Adrenal gland (tissue), 5 donors: ENCODE results near the gene TENM4.

Source experiments
- CTCF ChIP-seq, 6 experiments: fragments of 450-650 bp in 4 of 6; fragments of 200-600 bp in 2 of 6; sonication (generic) in 1 of 6; IDR thresholded peaks; 1 replicate in 5 of 6; 2 replicates in 1 of 6; pipeline versions ENCODE4 v1.5.1 to v1.8.0; 2016 to 2021; ENCODE audit warnings: antibody characterized with exemption in 6 of 6, mild to moderate bottlenecking in 2 of 6, moderate library complexity in 1 of 6
- POLR2A ChIP-seq, 2 donors: fragments of 450-650 bp; IDR thresholded peaks; one replicate each; pipeline ENCODE4 v1.6.1; 2017; ENCODE audit warnings: antibody characterized with exemption in 2 of 2, mild to moderate bottlenecking in 2 of 2, moderate library complexity in 1 of 2
- donor health status: DM: no; HTN: no; CAD: no.

- TF ChIP-seq CTCF (IDR thresholded peaks at IDR 0.05) (no peak), POLR2A (IDR thresholded peaks at IDR 0.05) (no peak)
Observed at GRCh38 chr11:78689101-78689500, 751.7 kb downstream of the TENM4 start.
